Mesodermal cell (in vitro differentiated cells): ENCODE data around the gene ANKRD13D. TPM values are rescaled to one million over a fixed set of nuclear protein-coding genes. Genes with fewer than 3 reads are reported as not detected.

Source experiments
- H3K27ac ChIP-seq: 2 replicates; pipeline ENCODE4 v1.7.0; 2013; ENCODE audit warnings: mild to moderate bottlenecking, low read depth, low read length, moderate library complexity; ENCODE audit not compliant: severe bottlenecking
- H3K36me3 ChIP-seq: 2 replicates; pipeline ENCODE4 v1.7.1; 2013; ENCODE audit warnings: mild to moderate bottlenecking, low read length, moderate library complexity; ENCODE audit not compliant: control insufficient read depth, insufficient read depth
- H3K4me1 ChIP-seq: one replicate; pipeline ENCODE4 v1.7.1; 2013; ENCODE audit warnings: mild to moderate bottlenecking, low read length; ENCODE audit not compliant: insufficient read depth, control insufficient read depth, poor library complexity, severe bottlenecking
- H3K4me3 ChIP-seq: 2 replicates; pipeline ENCODE4 v1.7.0; 2013; ENCODE audit warnings: low read length, control low read depth, mild to moderate bottlenecking; ENCODE audit not compliant: insufficient read depth, poor library complexity, severe bottlenecking; ENCODE audit errors: extremely low read depth
- H3K9me3 ChIP-seq: 2 replicates; pipeline ENCODE4 v1.7.1; 2013; ENCODE audit warnings: mild to moderate bottlenecking, low read length, moderate library complexity; ENCODE audit not compliant: control insufficient read depth
- WGBS, 2 experiments: methylation state at CpG; one replicate each; pipeline ENCODE4 v1.1.5; 2013; ENCODE audit warnings: missing lambda C conversion rate in 2 of 2; ENCODE audit not compliant: insufficient coverage in 2 of 2; 5-methylcytosine and 5-hydroxymethylcytosine counted together
- polyA plus RNA-seq, 2 experiments: library from polyadenylated mRNA; stranded (reverse); fragments of 50-300 nt; gene quantifications; one replicate each; pipeline ENCODE4 v1.2.3, GENCODE V29; 2013

ANKRD13D gene
- polyA plus RNA-seq (2013, experiment 1 of 2) = 31.7 TPM
- polyA plus RNA-seq (2013, experiment 2 of 2) = 24.3 TPM

DNA sequence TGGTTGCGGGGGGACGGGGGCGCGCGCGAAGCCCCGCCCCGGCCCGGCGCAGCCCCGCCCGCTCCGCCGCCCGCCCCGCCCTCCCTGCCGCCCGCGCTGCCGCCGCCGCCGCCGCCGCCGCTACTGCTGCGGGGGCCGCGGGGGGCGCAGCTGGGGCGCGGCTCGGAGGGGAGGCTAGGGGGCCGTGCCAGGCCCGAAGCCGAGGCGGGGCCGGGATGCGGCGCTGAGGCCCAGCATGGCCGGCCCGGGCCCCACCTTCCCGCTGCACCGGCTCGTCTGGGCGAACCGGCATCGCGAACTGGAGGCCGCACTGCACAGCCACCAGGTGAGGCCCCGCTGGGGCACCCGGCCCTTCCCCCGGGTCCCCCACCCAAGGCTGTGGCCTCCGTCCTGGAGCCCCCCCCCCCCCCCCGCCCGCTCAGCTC, at the start of gene ANKRD13D:
TSS of gene ANKRD13D (plus strand) at position 78 of the 425 bp plus-strand sequence. CDS start at position 236, 158 bp downstream.
- Histone ChIP-seq H3K4me1 (peaks cover 14% of the 10 kb centered on the region), H3K36me3 (peaks cover 68% of the 10 kb centered on the region), H3K9me3 (no peaks in the 10 kb centered on the region), H3K4me3 (peak within 1 kb of the TSS; percentile 67), H3K27ac (peak within 1 kb of the TSS; percentile 94)
- WGBS, 2 experiments = 0 to 1% methylated on average over 11 to 25 of the region's 56 CpGs

DNA sequence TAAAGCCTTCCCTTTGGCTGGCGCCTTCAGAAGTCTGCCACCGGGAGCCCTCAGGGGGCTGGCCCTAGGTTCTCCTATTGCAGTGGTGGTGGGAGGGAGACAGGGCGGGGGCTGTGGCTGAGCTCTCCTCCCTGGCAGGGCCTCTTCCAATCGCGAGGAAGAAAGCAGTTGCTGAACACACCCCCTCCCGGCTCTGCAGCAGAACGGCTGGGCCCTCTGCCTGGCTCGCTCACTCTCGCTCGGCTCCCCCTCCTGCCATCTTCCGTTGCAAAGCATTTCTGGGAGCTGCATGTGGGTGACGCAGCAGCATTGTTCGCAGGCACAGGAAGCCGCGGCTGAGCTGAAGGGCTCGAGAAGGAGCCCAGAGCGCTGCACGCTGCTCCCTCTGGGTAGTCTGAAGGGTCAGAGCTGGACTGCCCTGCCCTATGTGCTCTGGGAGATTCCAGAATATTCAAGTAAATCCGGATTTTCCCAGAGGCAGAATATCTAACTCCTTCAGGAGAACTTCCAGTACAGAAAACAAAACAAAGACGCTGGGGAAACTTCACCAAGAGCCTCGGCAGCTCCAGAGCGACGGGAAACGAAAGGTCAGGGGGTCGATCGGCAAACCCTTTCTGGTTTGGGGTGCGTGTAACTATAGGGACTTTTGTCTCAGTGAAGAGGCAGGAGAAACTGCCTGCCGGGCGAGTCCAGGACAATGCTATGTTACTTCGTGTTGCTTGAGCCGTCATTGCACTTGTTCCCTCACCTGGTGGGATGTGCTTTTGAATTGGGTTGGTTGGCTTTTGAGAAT, 49.1 kb upstream of the ANKRD13D start:
- H3K9me3 ChIP-seq = no peaks in the 10 kb centered on the region
- H3K36me3 ChIP-seq = peaks cover 33% of the 10 kb centered on the region
- peak overlapping the region; percentile 83 for H3K4me3 ChIP-seq
- WGBS, 2 experiments = 0% methylated on average over 26 to 27 of the region's 31 CpGs
- H3K27ac ChIP-seq = peak overlapping the region; percentile 99
- peaks cover 18% of the 10 kb centered on the region for H3K4me1 ChIP-seq

DNA sequence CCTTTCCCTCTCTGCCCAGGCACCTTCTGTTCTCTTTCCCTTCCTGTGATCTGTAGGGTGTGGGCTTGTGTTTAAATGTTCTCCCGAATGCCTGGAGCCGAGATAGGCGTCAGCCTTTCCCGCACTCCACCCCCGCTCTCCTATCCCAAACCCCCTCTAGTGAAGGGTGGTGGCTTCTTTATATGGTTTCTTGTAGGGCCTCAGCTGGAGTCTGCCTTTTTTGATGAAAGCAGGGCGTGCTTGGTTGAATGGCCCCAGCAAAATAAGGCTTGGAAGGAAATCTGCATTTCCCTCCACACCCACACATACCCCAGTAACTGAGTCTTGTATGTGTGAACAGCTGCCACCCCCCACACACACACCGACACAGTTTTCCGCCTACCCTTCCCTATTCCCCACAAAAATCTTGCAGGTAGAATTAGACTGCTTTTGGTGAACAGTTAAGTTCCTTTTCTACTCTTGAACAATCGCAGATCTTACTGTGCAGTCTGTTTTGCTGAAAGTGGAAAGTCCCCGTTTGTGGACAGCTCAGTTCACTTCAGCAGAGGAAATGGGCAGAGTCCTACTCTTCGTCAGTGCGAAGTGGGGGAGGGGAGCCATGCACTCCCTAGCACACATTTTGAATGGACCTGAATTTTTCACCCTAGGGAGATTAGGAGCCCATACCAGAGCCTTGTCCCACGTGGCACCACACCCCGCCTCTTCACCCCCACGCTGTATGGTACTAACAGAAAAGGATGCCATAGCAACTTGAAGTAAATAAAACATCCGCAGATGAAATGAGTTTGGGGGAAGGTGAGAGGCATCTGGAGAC, 48.3 kb upstream of the ANKRD13D start:
- WGBS, 2 experiments = 0% methylated on average over 2 to 5 of the region's 16 CpGs
- Histone ChIP-seq H3K4me3 (peak overlapping the region; percentile 83), H3K27ac (peak overlapping the region; percentile 99), H3K36me3 (peaks cover 41% of the 10 kb centered on the region), H3K4me1 (peaks cover 18% of the 10 kb centered on the region), H3K9me3 (no peaks in the 10 kb centered on the region)

DNA sequence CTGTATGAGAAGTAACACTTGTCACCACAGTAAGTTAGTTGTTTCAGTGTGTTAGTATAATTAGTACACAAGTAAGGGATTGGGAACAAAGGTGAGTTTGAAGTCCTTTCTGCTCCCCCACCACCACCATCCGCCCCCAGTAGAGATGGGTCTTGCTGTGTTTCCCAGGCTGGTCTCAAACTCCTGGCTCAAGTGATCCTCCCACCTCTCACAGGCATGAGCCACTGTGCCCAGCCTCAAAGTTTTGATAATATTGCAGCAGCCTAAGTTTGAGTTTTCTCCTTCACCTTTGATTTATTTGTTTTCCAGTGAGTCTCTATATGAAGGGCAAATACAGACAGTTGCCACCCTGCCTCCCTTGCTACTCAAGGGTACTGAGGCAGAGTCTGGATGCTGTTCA, 46.6 kb upstream of the ANKRD13D start:
- Histone ChIP-seq H3K4me3 (peak overlapping the region; percentile 83), H3K9me3 (no peaks in the 10 kb centered on the region), H3K27ac (no peak overlapping the region), H3K4me1 (peaks cover 18% of the 10 kb centered on the region), H3K36me3 (peaks cover 55% of the 10 kb centered on the region)
- 86 to 100% methylated on average over 1 of the region's 1 CpG for WGBS, 2 experiments

DNA sequence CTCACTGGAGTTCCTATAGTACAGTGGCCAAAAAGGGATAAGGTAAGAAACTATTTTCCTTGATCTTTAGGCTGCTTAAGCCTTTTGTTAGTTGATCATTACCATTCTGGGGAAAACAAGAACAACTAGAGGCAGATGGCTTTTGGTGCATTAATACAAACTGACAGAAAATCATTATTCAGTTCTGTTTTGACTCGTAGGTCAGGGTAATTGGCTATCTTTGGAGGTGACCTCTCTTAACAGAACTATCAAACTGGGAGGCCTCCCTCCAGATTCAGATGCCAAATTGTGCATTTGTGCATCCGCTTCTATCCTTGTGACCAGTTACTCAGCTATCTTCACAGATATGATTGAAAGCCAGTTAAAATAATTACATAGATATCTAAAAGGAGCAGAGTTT, 46.1 kb upstream of the ANKRD13D start:
- H3K27ac ChIP-seq = no peak overlapping the region
- H3K9me3 ChIP-seq = no peaks in the 10 kb centered on the region
- H3K4me3 ChIP-seq = no peak overlapping the region
- peaks cover 16% of the 10 kb centered on the region for H3K4me1 ChIP-seq
- peaks cover 60% of the 10 kb centered on the region for H3K36me3 ChIP-seq
- WGBS, 2 experiments = 100% methylated on average over 1 of the region's 2 CpGs

DNA sequence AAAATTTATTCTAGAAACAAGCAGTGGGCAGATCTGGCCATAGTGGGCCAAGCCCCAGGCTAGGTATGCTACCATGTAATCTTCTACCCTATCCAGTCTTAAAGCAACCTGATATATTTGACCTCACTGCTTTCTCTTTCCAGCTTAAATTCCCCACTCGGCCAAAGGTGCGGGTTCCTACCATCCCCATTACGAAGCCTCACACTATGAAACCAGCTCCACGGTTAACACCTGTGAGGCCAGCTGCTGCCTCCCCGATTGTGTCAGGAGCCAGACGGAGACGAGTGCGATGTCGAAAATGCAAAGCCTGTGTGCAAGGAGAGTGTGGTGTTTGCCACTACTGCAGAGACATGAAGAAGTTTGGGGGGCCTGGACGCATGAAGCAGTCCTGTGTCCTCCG, 44.1 kb upstream of the ANKRD13D start:
- no peaks in the 10 kb centered on the region for H3K4me1 ChIP-seq
- no peak overlapping the region for H3K4me3 ChIP-seq
- H3K9me3 ChIP-seq = no peaks in the 10 kb centered on the region
- peaks cover 79% of the 10 kb centered on the region for H3K36me3 ChIP-seq
- no peak overlapping the region for H3K27ac ChIP-seq
- WGBS, 2 experiments = 97 to 100% methylated on average over 4 to 11 of the region's 11 CpGs

DNA sequence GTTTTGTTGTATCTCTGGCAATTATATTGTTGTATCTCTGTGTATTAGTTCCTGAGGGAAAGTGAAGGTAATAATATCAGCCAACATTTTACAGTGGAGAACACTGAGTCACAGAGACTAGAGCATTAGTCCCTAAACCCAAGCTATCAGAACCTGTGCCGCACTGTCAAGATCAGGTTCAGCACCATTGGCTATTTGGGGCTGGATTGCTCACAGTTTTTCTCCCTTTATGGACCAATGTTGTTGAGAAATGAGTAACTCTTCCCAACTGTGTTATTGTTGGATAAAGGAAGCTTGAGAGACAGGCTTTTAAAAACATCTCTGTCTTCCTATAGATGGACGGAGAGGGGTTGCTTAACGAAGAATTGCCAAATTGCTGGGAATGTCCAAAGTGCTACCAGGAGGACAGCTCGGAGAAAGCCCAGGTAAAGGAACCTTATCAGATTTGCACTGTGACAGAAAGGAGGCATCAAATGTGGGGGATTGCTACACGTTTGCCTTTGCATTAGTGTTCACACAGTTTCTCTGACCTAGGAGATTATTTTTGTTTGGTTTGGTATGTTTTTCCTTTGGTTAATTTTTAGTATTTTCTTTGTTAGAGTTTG, 41.1 kb upstream of the ANKRD13D start:
- H3K4me3 ChIP-seq = no peak overlapping the region
- WGBS, 2 experiments = 92 to 100% methylated on average over 4 to 5 of the region's 5 CpGs
- peaks cover 99% of the 10 kb centered on the region for H3K36me3 ChIP-seq
- no peak overlapping the region for H3K27ac ChIP-seq
- no peaks in the 10 kb centered on the region for H3K4me1 ChIP-seq
- H3K9me3 ChIP-seq = no peaks in the 10 kb centered on the region

DNA sequence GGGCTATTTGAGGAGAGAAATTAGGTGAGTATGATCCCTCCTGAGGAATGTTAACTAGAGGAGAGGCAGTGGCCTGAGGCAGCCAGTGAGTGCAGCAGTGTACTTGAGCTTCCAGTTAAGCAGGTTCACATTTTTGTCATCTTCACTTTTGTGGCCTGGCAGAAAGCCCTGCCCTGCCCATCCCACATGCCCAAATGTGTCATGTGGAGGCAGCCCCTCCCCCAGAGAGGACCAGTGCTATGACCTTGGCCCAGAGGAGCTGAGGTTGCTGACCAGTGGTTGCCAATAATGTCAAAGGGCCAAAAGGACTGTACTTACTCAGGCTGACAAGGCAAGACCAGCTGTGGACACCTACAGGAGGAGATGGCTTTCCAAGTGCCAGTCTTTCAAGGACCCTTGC, 40.5 kb upstream of the ANKRD13D start:
- H3K27ac ChIP-seq = no peak overlapping the region
- H3K4me1 ChIP-seq = no peaks in the 10 kb centered on the region
- H3K9me3 ChIP-seq = no peaks in the 10 kb centered on the region
- H3K4me3 ChIP-seq = no peak overlapping the region
- peaks cover 99% of the 10 kb centered on the region for H3K36me3 ChIP-seq

DNA sequence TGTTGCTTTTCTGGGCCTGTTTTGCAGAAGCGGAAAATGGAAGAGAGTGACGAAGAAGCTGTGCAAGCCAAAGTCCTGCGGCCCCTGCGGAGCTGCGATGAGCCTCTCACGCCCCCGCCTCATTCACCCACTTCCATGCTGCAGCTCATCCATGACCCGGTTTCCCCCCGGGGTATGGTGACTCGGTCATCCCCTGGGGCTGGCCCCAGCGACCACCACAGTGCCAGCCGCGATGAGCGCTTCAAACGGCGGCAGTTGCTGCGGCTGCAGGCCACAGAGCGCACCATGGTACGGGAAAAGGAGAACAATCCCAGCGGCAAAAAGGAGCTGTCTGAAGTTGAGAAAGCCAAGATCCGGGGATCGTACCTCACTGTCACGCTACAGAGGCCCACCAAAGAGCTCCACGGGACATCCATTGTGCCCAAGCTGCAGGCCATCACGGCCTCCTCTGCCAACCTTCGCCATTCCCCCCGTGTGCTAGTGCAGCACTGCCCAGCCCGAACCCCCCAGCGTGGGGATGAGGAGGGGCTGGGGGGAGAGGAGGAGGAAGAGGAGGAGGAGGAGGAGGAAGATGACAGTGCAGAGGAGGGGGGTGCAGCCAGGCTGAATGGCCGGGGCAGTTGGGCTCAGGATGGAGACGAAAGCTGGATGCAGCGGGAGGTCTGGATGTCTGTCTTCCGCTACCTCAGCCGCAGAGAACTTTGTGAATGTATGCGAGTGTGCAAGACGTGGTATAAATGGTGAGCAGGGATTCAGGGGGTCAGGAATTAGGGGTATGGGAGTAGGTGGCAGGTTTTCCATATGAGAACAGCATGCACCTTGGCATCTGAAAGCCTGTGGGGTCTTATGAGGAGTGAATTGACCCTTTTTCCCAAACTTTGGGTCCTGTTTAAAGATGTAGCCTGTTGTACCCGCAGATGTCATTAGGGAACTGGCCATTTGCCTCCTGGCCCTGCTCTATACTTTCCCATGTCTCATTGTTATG, 38.8 kb upstream of the ANKRD13D start:
- H3K36me3 ChIP-seq = peaks cover 99% of the 10 kb centered on the region

DNA sequence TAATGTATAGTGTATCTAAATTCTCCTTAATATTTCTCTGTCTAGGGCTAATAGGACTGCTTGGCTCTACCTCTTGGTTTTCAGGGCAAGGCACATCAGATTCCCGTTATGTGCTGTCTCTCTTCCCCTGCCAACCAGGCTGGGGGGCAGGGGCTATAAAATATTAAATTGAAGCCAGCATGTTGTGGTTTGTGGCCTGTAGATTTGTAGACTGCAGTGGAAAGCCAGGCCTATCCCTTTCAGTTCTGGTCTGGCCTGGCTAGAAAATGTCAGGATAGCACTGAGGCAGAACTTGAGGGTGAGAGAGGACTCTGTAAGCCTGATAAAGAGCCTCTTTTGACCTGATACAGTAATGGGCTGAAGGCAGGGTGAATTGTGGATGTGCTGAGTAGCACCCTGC, 37.3 kb upstream of the ANKRD13D start:
- no peak overlapping the region for H3K4me3 ChIP-seq
- peaks cover 4% of the 10 kb centered on the region for H3K4me1 ChIP-seq
- peaks cover 97% of the 10 kb centered on the region for H3K36me3 ChIP-seq
- no CpG with 5 or more reads among the region's 1 CpG for WGBS, 2 experiments
- H3K9me3 ChIP-seq = no peaks in the 10 kb centered on the region
- no peak overlapping the region for H3K27ac ChIP-seq

More for the DNA sequence above, 38.8 kb upstream of the ANKRD13D start:
- H3K27ac ChIP-seq = no peak overlapping the region
- H3K9me3 ChIP-seq = no peaks in the 10 kb centered on the region
- no peak overlapping the region for H3K4me3 ChIP-seq
- 95 to 97% methylated on average over 29 to 35 of the region's 37 CpGs for WGBS, 2 experiments
- H3K4me1 ChIP-seq = no peaks in the 10 kb centered on the region
